NCI-H2227 treated with DMSO at 0.1 percent for 48 hours (cell line): ENCODE measurements around the gene CLIC5.

Experiments
- DNase-seq: peaks from one replicate; lab custom pipeline; 2025; lab: John Stamatoyannopoulos, UW

Gene CLIC5

DNA sequence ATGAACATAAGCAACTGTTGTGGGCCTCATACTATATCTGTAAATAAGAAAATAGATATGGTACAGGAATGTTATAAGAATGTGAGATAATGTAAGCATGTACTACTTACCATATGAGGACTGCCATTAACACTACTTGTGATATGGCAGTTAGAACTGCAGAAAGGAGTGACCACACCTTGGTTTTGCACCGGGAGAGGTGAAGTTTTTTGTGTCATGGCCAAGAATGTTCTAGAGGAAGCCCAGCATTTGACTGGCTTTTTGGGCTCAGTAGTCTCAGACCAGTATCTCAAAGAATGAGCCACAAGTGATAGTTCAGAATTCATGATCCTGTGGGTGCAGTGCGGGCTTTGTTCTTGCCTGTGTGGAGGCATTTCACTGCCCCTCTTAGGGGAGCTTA lies 123.5 kb downstream of the CLIC5 start:
- DNase-seq = no peak

- no peak for DNase-seq
Measured at GRCh38 chr6:45886776-45887175, 128.9 kb downstream of the CLIC5 start.

- DNase-seq = no peak
Measured at GRCh38 chr6:45884336-45884735, 131.3 kb downstream of the CLIC5 start.

DNA sequence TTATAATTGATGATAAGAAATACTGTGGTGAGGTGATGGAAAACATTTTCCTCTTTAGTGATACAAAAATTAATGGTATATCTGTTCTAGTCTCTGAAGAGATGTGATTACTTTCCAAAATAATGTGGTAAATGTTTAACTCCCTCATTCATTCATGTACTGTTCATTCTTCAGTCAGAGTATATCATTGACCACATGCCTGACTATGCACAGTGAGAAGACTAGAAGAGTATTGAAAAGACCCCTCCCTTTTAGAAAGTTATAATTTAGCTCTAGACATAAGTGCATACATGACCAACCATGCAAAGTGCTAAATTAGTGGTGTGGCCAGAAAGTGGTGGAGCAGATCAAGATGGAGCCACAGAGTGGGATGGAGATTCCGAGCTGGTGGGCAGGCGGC lies 133.0 kb downstream of the CLIC5 start:
- no peak for DNase-seq

GRCh38 chr6:45881705-45882467 lies 133.8 kb downstream of the CLIC5 start:
- DNase-seq = no peak

DNA sequence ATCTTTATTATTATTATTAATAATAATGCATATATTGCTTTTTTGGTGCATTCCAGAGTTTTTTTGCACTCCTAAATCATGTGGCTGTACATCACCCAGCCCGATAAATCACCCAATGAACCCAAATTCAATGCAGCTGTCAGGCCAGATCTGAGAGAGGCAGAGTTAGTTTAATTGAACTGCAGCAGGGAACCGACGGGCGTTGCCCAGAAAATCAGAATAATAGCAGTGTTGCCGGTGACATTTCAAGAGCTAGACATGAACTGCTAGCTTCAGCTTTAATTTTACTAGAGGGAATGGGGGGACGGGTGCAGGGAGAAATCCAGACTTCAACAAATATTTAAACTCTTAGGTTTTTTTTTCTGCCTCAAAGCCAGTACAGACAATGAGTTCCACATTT lies 135.0 kb downstream of the CLIC5 start:
- peak; percentile 76 for DNase-seq

DNA sequence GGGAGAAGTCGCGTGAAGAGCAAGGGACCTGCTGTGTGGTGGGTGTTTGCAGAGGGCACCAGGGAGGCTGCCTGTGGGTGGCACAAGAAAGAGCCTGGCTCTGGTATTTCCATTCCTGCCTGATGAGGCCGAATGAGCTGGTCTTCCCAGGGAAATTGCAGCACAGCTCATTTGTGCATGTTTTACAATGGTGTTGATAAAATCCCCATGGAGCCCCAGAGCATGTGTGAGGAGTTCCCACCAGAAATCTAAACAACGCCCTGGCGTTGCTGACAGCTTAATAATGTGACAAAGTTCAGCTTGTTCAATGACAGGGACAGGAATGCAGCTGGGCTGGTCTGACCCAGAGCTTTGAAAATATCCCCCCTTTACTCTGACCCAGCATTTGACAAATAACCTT lies 135.5 kb downstream of the CLIC5 start:
- DNase-seq = no peak

DNA sequence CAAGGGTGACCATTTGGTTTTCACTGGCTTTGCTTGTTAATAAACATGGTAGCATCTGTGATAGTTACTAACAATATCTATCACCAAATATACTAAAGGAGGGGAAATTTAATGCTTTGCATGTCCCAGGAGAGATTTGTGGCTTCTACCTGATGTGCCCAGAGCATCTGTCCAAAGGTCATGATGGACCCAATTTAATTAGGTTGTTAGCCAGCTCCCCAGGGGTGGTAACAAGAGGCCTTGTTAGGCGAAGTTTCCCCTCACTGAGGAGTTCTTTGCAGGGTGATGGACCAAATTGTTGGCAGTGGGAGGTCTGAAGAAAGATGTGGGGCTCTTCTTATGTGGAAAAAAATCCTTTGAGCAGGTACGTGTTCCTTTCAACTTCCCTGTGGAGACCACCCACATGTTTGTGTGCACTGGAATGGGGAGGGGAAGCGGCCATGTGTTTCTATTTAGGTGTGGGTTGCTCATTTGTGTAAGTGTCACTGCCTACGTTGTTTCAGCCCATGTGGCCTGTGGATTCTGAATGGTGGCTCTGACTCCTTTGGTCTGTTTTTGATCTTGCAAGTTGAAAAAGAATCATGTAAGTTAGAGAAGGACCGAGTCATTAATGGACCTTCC lies 137.6 kb downstream of the CLIC5 start:
- DNase-seq = no peak

GRCh38 chr6:45872827-45873365 lies 142.8 kb downstream of the CLIC5 start:
- no peak for DNase-seq

DNA sequence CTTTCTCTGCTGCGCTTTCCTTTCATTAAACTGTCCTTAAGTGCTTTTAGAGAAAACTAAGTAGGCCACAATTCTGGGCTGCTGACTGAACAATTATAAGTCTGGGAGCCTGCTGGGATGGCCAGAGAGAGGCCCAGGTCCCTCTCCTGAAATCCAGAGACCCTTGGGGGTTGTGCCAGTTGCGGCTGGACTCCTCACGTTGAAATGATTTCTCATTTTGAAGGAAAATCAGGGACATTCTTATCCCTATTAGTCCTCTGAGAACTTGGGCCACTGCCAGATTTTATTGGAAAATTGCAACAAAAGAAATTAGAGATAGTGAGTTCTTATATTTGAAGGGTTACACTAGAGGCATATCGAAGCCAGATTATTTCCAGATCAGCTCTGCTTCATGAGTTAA lies 145.1 kb downstream of the CLIC5 start:
- peak; percentile 91 for DNase-seq

GRCh38 chr6:45864651-45865050 lies 151.0 kb downstream of the CLIC5 start:
- DNase-seq = no peak

DNA sequence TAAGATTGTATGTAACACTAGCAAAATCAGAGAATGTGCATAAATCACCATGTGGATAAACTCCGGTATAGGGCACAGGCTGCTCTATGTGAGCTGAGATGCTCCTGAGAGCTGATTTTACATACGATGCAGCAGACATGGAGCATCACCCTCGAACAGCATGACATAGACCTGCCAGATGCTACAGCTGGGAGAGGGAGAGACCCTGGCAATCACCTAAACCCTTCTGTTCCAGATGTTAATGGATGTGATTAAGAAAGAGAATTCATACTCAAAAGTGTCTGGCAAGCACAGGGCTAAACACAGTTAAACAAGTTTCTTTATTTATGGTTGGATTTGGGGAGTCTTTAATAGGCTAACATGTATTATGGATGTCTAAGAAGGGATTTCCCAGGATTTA lies 157.0 kb downstream of the CLIC5 start:
- no peak for DNase-seq

GRCh38 chr6:45857827-45858226 lies 157.8 kb downstream of the CLIC5 start:
- no peak for DNase-seq

DNA sequence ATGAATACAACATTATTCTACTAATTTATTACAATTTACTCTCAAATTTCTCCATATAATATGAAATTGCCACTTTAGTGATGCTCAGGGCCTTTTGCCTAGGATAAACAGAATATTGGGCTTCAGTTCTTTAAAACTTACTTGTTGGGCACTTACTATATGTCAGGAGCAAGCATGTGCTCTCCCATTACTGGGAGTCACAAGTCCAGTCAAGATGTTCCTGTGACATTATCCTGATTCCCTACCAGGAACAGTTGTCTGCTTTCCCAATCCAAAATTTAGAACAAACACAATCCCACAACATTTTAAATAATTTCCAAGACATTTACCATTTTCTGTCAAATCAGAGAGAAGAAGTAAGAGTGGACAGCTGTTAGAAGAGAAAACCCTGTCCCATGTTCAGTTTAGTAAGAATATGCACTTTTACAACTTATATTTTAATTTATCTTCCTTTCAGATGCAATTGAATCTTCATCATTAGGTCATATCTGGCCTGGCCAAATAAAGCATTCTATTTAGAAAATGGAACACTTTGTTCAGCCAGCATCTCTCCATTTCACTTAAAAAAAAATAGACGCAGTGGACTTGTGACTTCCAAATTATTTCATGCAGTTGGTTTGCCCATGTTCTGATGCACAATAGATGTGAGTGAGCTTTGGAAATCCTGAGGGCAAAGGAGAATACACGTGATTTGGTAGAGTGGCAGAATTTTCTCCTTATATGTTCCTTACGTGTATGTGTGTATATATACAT lies 159.8 kb downstream of the CLIC5 start:
- no peak for DNase-seq

DNA sequence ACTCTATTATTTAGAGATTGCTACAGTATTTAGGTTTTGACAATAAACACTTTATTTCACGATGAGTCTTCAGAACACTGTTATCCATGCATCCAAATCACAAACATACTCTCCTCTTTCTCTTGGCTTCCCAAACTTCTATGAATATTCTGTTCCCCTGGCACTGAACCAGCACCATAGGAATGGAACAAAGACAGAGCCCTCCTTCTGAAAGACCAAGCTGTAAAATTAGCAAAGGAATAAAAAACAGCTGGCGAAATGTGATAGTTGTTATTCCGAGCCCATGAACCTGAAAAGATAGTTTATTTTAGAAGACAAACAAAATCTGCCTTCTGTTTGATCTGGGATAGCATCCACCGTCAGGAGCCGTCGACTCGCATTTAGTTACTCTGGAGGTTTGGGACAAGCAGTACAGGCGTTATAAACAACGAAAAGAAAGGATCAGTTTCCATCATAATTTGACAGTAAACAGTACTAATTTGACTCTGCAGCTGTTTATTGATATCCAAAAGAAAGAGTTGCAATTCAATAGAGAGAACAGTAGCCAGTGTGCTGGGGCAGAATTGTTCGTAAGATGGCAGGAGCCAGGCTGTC lies 161.4 kb downstream of the CLIC5 start:
- DNase-seq = no peak

- DNase-seq = no peak
Measured at GRCh38 chr6:45851034-45851400, 164.6 kb downstream of the CLIC5 start.

DNA sequence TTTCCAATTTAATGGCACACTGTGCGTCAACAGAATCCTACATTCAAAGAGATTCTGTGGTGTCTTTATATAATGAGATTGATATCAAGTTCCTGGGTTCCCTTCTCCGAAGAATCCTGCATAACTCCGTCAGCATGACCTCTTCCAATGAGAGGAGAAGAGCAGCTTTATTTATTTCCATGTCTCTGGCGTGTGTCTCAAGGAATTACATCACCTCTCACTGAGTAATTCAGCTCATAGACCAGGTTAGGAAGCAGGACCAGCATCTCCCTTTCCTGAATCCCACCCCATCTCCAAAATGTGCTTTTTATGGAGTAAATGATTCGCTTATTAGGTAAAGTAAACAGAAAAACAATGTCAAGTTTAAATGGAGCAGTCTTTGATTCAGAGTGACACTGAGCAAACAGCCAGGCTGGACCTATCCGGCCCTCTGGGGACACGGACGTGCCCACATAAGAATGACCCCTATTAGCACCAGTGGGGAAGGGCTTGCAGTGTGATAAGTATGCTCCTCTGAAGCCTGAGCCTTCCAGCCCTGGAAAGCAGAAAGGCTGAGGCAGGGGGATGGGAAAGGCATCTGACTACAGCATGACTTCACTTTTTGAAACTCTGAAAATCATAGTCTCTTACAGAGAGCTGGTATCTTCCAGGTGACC lies 165.2 kb downstream of the CLIC5 start:
- DNase-seq = no peak

- no peak for DNase-seq
Measured at GRCh38 chr6:45845567-45845966, 170.1 kb downstream of the CLIC5 start.

DNA sequence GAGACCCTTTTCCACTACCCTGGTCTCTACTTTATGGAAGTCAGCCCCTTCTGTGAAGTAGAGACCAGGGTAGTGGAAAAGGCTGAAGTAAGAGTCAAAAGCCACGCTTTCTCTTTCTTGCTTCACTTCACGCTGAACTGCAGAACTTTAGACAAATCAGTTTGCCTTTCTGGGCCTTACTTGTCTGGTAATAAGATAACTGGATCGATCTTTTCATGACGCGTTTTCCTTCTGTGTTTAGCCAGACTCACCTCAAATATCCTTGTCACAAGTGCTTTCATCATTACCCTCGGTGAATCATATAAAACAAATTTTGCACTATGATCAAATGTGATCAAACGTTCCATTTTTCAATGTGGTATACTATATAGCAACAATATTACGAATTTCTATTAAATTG lies 170.7 kb downstream of the CLIC5 start:
- no peak for DNase-seq

- DNase-seq = no peak
Measured at GRCh38 chr6:45843848-45844521, 171.7 kb downstream of the CLIC5 start.

- no peak for DNase-seq
Measured at GRCh38 chr6:45841062-45841461, 174.6 kb downstream of the CLIC5 start.
